Frontal cortex (tissue), 4 donors: ENCODE measurements around the gene HSPB1. TPM values are rescaled to one million over a fixed set of nuclear protein-coding genes. Genes with fewer than 3 reads are reported as not detected.
"Not testable (repeated sequence)": the region's sequence is repeated elsewhere in the genome, so short reads cannot be mapped to it uniquely, and the experiment has no call there.

Source experiments
- DNase-seq, 2 donors: peaks; one replicate each; pipeline ENCODE4 v3.0.0; 2012; ENCODE audit warnings: low spot score in 2 of 2
- FAIRE-seq: peaks from 2 replicates; lab custom pipeline; 2012; peaks lifted over from hg19 to GRCh38; lab: Jason Lieb, UNC
- total RNA-seq: library from RNA; depleted of rRNA; stranded (reverse); fragments of >200 nt; gene quantifications from one replicate; pipeline ENCODE4 v1.2.3, GENCODE V29; 2014
- donor health status: control.
- donor health status: control.
- donor health status: control.

The HSPB1 gene
- total RNA-seq: 2.4 TPM

DNA sequence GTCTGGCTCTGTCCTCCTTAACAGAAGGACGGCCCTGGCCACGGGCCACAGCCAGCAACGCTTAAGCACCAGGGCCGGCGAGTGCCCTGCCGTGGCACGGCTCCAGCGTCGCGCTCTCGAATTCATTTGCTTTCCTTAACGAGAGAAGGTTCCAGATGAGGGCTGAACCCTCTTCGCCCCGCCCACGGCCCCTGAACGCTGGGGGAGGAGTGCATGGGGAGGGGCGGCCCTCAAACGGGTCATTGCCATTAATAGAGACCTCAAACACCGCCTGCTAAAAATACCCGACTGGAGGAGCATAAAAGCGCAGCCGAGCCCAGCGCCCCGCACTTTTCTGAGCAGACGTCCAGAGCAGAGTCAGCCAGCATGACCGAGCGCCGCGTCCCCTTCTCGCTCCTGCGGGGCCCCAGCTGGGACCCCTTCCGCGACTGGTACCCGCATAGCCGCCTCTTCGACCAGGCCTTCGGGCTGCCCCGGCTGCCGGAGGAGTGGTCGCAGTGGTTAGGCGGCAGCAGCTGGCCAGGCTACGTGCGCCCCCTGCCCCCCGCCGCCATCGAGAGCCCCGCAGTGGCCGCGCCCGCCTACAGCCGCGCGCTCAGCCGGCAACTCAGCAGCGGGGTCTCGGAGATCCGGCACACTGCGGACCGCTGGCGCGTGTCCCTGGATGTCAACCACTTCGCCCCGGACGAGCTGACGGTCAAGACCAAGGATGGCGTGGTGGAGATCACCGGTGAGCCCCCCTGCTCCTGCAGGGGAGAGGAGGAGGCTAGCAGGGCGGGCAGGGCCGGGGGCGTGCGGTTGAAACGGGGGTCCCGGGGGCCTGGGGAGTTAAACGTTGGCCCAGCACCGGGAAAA lies at the start of gene HSPB1:
HSPB1 (plus strand) TSS at position 327 of the 855 bp plus-strand sequence; CDS start at position 367, 40 bp downstream.
- DNase-seq (peak; percentile 70 to 82), FAIRE-seq (no peak)

DNA sequence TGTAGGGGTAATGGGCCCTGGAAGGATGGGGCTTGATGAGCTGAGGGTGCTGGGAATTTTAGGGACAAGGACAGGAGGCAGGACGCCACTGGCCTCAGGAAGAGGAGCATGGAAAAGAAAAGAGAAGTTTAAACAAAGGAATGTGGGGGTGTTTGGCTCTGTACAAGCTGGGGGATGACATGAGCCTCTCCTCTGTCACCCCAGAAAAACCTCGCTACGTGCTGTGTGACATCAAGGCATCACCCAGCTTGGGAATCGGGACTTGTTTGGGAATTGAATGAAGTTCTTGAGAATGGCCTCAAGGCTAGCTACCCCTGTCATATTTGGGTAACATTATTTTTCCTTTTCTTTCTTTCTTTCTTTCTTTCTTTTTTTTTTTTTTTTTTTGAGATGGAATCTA lies 47.7 kb upstream of the HSPB1 start:
- FAIRE-seq (no peak), DNase-seq (no peak)

DNA sequence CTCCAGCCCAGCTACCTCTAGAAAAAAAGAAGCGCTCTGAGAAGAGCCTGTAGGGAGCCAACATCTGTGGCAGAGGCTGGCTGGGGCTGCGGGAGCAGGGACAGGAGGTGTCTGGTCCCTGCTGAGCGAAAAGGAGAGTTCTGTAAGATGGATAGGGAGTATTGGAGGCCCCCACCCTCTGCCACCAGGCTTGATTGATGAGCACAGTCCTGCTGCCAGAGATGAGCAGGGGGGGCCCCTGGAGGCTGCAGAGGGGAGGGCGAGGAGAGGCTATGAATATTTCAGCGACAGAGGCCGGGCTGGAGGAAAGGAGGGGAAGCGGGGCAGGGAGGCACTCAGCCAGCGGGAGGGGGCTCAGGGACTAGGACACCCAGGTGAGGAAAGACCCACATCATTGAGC lies 44.5 kb upstream of the HSPB1 start:
- FAIRE-seq (no peak), DNase-seq (no peak)

DNA sequence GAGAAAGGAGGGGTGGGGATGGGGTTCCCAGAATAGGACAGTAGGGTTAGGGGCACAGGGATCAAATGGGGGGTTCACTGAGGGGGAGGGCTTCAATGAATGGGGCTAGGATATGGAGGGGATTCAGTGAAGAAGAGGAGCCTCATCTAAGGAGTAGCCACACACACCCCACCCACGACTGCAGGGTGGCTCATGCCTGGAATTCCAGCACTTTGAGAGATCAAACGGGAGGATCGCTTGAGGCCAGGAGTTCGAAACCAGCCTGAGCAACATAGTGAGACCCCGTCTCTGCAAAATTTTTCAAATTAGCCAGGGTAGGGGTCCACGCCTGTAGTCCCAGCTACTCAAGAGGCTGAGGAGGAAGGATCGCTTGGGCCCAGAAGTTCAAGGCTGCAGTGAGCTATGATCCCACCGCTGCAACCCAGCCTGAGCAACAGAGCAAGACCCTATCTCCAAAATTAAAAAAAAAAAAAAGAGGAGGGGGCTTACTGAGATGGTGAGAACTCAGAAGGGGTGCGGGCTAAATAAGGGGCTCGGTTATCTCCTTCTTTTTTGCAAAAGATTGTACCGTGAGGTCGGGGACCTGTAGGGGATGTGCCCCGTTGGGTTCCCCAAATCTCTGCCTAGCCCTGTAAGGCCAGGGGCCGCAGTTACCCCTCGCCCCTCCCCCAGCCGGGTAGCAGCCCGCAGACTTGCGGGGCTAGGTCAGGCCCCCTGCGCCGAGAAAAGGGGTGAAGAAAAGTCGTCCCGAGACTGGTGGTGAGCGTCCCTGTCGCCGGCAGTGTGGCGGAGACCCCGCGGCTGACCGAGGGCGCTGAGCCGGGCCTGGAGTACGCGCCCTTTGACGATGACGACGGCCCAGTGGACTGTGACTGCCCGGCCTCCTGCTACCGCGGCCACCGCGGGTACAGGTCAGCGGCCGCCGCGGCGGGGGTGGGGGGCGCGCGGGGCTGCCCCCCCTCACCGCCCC lies 43.1 kb upstream of the HSPB1 start:
- FAIRE-seq (no peak), DNase-seq (no peak)

DNA sequence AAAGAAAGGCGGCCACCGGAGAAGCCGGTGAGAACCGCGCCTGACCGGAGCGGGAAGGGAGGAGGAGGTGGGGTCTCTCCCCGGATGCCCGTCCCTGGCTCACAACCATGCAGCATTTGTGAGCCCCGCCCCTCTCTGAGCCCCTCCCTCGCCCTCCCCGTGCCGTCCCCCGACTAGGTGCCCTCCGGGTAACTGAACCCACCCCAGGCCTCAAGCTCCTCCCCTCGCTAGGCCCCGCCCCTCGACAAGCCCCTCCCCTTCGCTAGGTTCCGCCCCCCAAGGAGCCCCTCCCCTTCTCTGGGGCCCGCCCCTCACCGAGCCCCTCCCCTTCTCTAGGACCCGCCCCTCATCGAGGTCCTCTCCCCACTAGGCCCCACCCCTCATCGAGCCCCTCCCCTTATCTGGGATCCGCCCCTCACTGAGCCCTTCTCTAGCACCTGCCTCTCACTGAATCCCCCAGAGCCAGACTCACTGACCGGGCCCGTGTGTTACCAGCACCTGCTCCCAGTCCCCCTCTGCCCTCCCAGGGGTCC lies 42.2 kb upstream of the HSPB1 start:
- no peak for FAIRE-seq

DNA sequence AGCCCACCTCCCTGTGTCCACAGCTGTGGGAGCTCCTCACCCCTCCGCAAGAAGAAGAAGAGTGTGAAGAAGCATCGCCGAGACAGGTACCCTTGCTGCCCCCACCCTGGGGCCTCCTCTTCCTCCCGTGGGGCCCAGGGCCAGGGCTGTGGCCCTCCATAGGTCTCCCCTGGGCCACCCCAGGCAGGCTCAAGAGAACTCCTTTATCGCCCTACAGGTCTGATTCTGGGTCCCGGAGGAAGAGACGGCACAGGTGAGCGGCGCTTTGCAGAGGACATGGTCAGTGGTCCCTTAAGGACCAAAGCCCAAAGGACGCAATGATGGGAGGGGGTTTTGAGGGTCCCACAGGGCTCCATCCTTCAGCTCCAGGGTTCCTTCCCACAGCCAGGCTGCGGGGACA lies 41.1 kb upstream of the HSPB1 start:
- FAIRE-seq (no peak), DNase-seq (no peak)

More for the DNA sequence above, 42.2 kb upstream of the HSPB1 start:
- DNase-seq: peak in 1 of 2 donors; percentile 54

DNA sequence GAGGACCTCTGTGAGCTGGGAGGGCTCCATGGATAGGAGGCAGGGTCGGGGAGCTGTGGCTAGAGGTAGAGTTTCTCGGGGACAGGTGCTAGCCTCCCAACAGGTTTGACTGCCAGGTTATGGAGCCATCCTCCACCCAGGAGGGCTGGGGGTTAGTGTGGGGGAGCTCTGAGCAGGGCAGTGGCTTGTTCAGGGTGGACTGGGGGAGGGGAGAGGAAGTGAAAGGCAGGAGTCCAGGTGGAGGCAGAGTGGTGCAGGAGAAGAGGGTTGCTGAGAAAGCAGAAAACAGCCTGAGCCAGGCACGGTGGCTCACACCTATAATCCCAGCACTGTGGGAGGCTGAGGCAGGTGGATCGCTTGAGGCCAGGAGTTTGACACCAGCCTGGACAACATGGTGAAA lies 40.5 kb upstream of the HSPB1 start:
- DNase-seq (no peak), FAIRE-seq (no peak)

DNA sequence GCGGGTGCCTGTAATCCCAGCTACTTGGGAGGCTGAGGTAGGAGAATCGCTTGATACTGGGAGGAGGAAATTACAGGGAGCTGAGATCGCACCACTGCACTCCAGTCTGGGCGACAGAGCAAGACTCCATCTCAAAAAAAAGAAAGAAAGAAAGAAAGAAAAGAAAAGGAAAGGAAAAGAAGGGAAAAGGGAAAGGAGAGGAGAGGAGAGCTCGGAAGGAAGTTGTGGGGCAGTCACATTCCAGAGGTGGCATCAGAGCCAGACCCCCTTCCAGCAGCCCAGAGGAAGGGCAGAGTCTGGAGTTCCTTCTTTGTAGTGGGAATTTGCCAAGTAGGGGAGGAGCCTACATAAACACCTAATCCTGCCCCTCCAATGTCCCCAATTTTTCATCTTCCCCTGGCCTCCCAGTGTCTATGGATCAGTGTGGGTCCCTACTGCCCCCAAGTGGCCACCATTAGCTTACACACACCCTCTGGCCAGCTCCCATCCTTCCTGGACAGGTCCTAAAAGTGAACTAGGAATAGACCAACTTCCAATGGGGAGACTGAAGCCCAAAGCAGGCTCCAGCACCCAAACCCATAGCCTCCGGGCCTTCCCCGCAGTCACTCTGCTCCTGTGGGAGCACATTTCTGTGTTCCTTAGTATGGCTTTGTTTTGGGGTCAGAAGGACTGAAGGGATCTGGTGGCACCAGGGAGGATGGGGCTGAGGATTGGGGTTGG lies 39.6 kb upstream of the HSPB1 start:
- FAIRE-seq (no peak), DNase-seq (peak; percentile 56 to 60)

DNA sequence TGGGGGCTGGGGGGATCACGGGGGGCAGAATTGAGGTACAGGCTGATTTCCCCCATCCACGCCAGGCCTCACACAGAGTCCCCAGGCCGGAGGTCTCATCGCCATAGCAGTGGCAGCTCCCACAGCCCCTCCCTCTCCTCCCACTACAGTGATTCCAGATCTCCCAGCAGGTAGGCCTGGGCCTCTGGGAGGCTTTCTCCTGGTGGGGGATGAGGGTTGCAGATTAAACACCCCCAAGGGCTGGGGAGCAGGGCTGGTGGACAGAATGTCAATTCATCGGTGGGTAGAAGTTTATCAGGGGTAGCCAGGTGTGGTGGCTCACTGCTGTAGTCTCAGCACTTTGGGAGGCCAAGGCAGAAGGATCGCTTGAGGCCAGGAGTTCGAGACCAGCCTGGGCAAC lies 37.2 kb upstream of the HSPB1 start:
- DNase-seq: no peak
- no peak for FAIRE-seq

DNA sequence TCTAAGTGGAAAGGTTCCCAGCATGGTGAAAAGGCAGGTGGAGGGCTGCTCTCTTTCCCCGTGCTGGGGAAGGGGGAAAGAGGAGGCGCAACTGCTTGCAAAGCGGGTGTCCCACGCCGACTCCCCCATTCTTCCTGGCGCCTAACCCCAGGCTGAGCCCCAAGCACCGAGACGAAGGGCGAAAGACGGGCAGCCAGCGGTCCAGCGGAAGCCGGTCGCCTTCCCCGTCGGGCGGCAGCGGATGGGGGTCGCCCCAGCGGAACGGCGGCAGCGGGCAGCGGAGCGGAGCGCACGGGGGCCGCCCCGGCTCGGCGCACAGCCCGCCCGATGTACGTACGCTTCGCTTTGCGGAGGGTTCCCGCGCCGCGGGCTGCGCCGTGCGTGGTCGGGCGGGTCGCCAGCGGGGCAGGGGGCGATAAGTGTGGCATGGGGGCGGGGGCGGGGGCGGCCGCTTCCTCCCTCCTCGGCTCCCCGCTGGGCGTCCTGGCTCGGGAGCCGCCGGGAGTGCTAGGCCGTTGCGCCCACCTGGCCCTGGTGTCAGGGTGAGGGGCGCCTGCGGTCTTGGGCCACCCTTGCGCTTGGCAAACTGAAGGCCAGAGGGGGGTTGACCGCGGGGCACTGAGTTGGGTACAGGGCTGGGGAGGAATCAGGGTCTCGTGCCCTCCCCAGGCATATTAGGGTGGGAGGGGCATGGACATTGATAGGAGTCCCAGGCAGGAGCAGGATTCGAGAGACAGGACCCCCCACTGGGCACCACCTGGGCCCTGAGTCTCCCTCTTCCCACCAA lies 35.2 kb upstream of the HSPB1 start:
- FAIRE-seq (no peak), DNase-seq (no peak)

DNA sequence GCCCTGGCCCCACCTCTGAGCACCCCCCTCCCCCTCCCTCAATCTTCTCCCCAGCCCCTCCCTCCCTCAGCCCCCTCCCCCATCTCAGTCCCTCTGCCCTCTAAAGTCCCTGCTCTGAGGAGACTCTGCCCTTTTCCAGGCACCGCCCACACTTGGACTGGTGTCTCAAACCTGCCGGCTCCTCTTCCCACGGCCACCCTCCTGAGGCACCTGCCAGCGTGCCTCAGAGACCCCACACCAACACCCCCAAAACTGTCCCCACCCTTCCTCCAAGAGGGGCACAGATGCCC lies 34.6 kb upstream of the HSPB1 start:
- FAIRE-seq: no peak
- DNase-seq: no peak

DNA sequence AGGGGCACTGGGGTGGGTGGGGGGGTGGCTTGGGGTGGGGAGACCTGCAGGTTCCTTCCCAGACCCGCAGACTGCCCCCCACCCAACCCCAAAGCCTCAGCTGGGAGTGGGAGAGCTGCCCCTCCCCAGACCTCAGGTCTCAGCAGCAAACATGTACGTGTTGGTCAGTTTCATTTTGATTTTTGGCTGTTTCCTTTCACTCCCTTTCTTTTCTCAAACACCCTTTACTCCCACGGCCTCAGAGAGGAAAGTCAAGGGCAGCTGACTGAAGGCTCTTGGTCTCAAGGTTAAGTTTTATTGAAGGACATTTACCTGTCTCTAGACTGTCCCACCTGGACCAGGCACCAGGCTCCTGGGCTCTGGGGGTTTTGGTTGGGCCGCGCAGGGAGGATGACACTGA lies 34.1 kb upstream of the HSPB1 start:
- FAIRE-seq: no peak
- DNase-seq: no peak

DNA sequence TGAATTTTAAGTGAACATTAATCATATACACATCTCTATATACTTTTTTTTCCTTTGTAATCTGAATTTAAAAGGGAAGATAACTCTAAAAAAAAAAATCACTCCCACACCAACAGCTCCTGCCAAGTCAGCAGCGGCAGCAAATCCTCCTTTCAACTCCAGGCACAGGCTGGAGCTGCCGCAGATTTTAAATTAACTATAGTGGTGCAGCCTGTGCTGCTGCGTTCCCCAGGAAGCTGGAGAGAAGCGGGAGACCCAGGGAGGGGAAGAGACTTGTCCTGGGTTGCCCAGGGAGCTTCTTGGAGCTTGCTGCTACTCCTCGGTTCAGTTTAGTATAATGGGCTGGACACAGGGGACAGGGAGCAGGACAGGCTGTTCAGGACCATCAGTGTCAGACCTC lies 32.6 kb upstream of the HSPB1 start:
- FAIRE-seq: no peak
- no peak for DNase-seq

DNA sequence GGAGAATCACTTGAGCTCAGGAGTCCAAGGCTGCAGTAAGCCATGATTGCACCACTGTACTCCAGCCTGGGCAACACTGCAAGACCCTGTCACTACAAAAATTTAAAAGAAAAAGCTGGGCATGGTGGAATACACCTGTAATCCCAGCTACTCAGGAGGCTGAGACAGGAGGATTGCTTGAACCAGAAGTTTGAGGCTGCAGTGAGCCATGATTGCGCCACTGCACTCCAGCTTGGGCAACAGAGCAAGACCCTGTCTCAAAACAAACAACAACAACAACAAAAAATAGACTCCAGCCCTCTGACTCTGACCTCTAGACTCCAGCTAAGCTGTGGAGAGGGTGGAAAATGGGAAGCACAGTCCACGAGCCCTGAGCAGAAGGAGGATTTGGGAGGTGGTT lies 31.1 kb upstream of the HSPB1 start:
- not testable (repeated sequence) for DNase-seq, FAIRE-seq

DNA sequence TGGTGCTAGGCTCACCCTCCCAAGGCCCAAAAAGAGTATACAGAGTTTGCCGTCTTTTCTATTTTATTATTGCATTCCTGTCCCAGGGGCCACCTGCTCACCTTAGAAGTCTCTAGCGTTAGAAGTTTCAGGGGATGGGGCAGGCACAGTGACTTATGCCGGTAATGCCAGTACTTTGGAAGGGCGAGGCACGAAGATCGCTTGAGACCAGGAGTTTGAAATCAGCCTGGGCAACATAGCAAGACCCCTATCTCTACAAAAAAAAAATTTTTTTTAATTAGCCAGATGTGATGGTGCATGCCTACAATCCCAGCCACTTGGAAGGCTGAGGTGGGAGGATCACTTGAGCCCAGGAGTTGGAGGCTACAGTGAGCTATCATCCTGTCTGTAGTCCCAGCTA lies 30.3 kb upstream of the HSPB1 start:
- DNase-seq (no peak), FAIRE-seq (no peak)

DNA sequence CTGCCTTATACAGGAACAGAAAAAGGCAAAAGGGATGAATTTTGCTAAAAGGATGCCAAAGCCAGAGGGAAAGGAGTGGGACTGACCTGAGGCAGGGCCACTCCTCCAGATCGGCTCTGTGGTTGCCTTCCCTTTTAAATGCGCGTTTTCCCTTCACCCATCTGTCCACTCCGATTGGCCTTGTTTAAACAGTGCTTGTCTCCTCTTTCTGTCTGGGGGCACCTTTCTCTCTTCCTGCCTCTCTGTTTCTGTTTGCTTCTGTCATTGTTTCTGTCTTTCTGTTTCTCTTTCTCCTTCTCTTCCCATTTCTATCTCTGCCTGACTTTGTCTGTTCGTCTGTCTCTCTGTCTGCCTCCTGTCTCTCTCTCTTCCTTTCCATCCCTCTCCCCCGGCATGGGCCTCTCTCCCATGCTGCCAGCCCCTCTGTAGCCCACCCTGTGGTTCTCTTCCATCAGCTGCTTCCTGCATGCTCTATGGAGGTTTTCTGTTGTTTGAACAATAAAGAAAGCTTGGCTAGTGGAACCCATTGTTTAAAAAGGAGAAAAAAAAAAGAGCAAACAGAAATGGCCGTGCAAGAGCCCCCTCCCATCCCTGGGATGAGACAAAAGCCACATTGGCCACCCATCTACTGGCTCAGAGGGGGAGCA lies 29.5 kb upstream of the HSPB1 start:
- FAIRE-seq (no peak), DNase-seq (no peak)

DNA sequence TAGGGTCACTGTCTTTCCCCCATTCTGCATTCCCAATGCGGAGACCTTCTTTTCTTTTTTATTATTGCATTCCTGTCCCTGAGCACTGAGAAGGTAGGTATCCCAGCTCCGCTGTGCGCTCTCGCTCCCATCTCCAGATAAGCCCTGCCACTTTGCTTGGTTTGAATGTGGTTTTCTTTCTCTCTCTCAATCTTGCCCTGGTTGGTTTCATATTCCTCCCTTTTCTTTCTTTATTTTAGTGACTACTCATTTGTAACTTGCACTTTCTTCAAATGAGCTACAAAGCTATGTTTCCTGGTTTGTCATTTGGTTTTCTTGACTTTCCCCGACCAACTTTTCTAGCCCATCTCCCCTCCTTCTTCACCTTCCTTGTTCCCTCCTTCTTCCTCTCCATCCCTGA lies 29.0 kb upstream of the HSPB1 start:
- FAIRE-seq: no peak

DNA sequence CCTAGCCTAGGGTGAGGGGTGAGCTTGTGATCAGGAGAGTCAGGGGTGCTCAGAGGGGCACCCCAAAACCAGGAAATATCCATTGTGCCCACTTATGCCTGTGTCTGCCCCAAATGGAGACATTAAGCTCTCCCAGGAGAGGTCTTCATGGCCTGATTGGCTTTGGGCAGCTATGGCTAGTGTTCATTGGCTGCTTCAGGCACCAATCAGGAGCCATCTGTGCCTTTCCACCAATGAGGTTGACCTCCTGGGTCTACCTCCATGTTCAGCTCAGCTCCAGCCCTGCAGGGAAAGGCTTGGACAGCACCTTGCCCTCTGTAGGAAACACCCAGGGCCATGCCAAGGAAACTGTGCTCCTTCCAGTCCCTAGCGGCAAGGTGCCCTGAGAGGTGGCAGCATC lies 23.9 kb upstream of the HSPB1 start:
- no peak for DNase-seq
- no peak for FAIRE-seq

More for the DNA sequence above, 29.0 kb upstream of the HSPB1 start:
- no peak for DNase-seq

DNA sequence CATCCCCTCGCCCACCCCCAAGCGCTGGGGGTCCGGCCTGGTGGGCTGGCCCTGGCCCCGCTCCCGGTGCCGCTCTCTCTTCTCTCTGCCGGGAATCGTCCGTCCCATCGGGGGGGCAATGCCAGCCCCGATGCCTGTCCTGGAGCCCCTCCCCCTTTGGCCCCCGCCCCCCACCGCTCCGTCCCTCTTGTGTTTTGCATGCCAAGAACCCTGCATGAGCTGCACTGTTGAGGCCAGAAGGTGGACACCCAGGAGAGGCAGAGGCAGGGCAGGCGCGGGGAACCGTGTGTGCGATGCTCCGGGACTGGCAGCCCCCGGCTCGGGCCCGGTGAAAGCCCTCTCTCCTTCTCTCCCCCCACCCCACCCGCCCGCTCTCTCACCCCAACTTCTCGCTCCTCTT lies 22.1 kb upstream of the HSPB1 start:
- DNase-seq (no peak), FAIRE-seq (no peak)
